GM11168 (cell line): Measurements from ENCODE around the gene ZNF32.

ENCODE experiments used
- in situ Hi-C: fragments of 300-500 bp; cut with MboI; formaldehyde crosslinking; loops from one replicate; pipeline ENCODE4 v1.12.0; 2022; ENCODE audit warnings: low sequenced_read_pairs; ENCODE audit not compliant: unreplicated experiment

The ZNF32 gene, protein sequence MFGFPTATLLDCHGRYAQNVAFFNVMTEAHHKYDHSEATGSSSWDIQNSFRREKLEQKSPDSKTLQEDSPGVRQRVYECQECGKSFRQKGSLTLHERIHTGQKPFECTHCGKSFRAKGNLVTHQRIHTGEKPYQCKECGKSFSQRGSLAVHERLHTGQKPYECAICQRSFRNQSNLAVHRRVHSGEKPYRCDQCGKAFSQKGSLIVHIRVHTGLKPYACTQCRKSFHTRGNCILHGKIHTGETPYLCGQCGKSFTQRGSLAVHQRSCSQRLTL

DNA sequence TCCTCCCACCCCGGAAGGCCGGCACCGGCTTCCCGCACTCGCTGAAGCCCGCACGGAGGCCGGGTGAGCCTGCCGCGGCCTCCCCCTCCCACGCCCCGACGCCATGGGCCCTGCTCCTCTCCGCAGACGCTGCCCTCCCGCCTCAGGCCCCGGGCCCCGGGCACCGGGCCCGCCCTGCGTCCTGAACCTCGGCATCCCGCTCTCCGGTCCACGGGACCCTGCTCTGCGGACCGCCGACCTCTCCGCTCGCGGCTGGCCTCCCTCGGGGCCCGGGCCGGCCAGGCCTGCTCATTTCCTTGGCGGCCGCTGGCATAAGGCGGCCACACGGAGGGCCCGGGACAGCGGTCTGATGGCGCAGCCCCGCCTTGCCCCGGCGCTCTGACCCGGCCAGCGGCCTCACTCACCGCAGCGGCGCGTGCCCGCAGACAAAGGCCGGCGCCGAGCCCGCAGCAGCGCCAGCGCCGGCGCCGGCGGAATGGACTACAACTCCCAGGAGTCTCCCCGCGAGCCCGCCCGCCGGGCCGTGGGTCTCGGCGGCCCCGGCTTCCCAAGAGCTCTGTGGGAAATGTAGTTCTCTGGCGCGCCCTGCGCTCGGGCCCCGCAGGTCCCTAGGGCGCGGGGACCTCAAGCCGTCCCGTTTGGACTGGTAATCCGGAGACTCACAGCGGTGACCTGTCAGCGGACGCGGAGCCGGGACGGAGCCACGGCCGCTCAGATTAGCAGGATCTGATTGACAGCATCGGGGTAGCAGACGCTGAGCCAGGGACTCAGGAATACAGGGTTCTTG lies at the start of gene ZNF32:
Gene ZNF32, minus strand, starts transcription at position 484 of the 787 bp plus-strand sequence. CDS start 2,748 bp downstream, outside the sequence.
- in situ Hi-C loops = no loop called here

DNA sequence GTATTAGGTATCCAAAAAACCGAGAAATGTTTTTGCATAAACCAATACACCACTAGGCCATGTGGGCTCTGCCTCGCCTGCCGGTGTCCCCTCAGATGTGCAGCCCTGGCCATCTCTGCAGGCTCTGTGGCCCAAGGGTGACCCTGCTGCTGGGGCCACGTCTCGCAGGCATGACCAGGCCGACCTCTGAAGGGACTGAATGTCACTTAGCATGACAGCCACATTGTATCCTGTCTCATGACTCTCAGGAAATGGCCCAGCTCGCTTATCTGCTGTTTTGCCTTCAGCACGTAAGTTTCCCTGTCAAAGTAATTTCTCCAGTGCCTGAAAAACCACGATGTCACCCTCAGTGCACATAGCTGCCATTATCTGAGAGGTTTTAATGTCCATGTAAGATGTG lies 49.5 kb upstream of the ZNF32 start:
- in situ Hi-C loops = loop anchor here (25.0 kb wide), 2 partner anchors 339 to 689 kb away; partner anchors contain the start of gene CXCL12

DNA sequence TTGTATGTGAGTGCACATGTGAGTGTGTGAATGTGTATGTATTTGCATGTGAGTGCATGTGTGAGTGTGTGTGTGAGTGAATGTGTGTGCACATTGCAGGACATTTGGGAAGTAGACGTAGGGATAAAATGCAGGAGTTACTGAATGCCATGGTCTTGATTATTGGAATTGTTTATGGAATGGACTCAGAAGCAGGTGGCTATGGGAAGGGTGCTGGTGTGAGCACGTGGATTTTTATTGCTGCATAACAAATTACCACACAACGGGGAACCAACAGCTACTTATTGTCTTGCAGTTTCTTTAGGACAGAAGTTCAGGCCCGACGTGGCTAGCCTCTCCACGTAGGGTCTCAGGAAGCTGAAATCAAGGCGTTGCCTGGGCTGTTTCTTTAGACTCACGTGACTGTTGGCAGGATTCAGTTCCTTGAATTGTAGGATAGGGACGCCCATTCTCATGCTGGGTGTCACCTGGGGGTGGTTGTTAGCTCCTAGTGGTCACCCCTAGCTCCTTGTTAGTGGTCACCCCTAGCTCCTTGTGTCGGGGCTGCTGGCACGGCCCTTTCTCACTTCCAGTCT lies 48.3 kb upstream of the ZNF32 start:
- in situ Hi-C loops = loop anchor here (25.0 kb wide), 2 partner anchors 340 to 690 kb away; partner anchors contain the start of gene CXCL12

DNA sequence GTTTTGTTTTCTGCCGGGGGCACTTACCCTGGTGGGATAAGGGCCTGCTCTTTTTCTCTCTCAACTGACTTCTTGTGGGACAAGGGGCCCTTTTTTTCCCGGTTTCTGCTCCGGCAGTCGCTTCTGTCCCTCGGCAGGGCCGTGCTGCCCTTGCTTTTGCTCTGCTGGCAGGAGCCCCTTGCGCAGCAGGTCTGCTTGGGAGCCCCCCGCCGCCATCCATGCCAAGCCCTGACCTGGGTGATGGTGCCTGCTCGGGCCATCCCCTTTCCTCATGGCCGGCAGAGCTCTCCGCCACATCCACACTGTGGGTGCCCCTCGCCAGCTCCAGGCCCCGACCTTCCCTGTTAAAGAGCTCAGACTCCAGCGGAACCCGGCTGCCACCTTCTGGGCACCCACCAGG lies 47.0 kb upstream of the ZNF32 start:
- in situ Hi-C loops = loop anchor here (25.0 kb wide), 2 partner anchors 342 to 692 kb away; partner anchors contain the start of gene CXCL12

DNA sequence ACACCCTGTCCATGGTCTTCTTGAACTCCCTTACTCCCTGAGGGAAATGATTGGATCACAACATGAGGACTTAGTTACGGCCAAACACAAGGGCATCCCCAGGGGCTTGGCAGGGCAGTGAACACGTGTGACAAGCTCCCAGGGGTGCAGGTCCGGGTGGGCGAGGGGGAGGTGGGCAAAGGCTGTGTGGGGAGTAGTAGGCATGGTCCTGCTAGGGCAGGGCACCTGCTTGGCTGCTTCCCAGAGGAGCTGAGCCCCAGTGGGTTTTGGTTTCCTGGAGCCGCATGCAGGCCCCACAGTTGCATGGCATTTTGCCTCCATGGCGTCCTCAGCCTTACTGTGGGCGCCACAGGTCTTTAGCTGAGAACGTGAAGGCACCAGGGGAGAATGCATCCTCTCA lies 46.6 kb upstream of the ZNF32 start:
- in situ Hi-C loops = loop anchor here (25.0 kb wide), 2 partner anchors 342 to 692 kb away; partner anchors contain the start of gene CXCL12

DNA sequence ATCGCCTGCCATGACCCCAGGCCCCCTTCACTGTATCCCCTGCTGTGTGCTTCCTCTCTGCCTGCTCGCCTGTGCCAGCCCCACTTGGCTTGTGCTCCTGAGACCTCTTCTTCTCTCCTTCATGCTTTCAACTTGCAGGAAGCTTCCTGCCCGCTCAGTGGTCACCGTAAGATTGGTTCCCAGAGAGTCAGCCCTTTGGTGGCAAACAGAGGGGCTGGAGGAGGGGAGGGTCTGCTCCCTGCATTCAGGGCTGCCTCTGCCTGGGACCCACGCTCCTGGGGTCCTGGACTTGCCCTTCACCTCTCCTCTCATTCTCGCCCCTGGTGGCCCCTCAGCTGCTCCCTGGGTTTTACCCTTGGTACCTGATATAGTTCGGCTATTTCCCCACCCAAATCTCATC lies 45.8 kb upstream of the ZNF32 start:
- in situ Hi-C loops = loop anchor here (25.0 kb wide), 2 partner anchors 343 to 693 kb away; partner anchors contain the start of gene CXCL12

DNA sequence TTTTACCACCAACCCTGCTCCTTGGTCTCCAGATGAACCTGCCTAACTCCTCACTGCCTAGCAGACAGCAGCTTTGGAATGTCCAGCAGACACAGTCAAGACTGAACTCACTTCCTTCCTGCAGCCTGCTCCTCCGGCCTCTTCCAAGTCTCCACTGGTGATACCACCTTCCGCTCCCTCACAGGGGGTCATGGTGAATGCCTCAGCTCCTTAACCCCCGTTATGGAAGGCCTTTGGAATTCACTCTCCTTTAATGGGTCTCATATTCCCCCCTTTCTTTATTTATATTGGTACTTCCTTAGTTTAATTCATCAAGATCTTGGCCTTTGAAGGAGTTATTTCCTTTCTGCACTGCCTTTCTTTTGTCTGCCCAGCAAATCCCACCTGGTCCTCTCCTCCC lies 44.9 kb upstream of the ZNF32 start:
- in situ Hi-C loops = loop anchor here (25.0 kb wide), 2 partner anchors 344 to 694 kb away; partner anchors contain the start of gene CXCL12

DNA sequence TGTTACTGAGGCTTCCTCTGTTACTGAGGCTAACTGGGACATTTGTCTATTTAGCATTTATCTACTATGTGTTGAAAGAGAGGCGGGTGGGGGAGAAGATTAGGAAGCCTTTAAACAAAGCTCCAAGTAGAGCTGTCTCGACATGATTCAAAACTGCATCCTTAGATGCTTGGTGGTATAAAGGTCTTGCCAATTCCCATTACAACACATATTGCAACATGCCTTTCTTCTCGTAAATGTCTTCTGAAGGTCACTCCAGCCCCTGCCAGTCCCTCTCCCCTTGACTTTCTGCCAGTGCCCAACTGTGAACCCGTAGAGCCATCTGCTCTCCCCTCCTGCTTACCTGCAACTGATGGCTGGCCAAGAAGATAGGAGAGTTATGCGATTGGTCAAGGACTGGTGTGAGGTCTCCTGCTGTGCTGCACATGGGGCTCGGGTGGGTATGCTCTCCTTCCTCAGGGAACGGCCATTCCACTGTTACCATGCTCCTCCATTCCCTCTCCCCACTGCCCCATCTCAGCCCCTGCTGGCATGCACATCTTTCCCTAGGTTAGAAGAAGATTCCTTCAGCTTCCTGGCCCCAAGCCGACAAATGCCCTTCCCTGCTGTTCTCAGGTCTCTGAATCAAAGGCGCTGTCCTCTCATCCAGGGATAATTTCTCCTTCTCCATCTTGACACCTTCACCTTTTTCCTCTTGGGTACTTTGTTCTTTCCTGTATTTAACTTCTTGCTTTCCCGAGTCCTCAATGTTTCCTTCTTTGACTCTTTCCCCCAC lies 43.6 kb upstream of the ZNF32 start:
- in situ Hi-C loops = loop anchor here (25.0 kb wide), 2 partner anchors 345 to 695 kb away; partner anchors contain the start of gene CXCL12

DNA sequence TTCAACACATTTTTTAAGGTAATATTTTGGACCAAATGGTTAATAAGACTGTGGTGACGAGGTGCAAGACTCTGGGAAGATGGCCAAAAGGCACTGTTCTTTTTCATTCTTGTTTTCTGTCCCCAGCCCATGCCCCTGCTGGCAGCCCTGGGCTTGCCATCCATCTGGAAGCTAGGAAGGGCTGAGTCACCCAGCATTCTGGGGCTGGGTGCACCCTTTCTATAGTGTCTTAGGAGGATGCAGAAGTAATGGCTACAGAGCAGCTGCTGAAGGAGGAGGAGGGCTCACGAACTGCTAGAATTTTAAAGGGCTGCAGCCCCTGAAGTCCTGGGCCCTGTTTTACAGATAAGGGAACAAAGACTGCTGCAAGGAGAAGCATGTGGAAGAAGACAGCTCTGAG lies 42.8 kb upstream of the ZNF32 start:
- in situ Hi-C loops = loop anchor here (25.0 kb wide), 2 partner anchors 346 to 696 kb away; partner anchors contain the start of gene CXCL12

DNA sequence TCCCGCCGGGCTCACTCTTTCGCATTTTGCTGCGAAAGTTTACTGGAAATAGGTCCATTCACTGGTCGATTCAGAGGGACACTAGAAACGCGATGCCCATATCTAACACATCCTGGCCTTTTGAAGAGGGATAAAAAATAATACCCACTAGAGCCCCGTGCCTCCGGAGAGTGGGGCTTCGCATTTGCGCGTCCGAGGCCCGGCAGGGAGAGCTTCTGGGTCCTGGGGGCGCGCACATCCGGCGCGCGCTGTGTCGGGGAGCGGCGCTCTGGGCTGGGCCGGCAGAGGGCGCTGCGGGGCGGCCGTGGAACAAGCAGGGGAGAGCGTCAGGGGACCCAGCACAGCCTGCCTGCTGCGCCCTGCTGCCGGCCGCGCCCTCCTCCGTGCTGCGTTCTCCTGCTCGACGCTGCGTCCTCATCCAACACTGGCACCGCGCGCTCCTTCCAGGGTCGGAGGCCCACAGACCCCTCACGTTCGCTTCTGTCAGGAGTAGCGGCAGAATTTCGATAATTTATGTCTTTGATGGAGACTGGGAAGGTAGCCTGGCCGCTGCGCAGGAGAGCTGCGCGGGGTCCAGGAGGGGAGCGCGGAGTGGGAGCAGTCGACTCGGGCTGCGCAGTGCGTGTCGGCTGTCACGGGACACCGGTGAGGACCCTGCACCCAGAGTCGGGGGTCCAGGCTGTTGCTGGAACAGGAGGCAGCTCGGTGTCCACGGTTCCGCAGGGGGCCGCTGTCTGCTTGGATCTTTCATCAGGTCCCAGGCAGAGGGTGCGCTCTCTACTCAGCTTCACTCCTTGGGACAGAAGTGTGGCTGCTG lies 41.5 kb upstream of the ZNF32 start:
- in situ Hi-C loops = loop anchor here (25.0 kb wide), 2 partner anchors 347 to 697 kb away; partner anchors contain the start of gene CXCL12

DNA sequence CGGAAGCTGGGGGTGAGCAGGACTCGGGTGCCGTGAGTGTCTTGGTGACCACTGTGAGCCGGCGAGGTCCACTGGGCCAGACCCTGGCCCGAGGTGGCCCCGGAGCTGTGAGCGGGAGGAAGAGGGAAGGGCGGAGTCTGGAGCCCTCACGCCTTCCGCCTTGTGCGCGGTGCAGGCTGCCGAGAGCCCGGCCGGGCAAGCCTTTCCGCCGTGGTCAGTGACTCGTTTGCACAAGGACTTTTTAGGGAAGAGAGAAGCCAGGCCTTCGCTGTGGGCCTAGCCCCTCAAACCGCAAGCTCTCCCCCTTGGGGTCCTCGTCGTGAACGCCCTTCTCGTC lies 40.9 kb upstream of the ZNF32 start:
- in situ Hi-C loops = loop anchor here (25.0 kb wide), 2 partner anchors 348 to 698 kb away; partner anchors contain the start of gene CXCL12

DNA sequence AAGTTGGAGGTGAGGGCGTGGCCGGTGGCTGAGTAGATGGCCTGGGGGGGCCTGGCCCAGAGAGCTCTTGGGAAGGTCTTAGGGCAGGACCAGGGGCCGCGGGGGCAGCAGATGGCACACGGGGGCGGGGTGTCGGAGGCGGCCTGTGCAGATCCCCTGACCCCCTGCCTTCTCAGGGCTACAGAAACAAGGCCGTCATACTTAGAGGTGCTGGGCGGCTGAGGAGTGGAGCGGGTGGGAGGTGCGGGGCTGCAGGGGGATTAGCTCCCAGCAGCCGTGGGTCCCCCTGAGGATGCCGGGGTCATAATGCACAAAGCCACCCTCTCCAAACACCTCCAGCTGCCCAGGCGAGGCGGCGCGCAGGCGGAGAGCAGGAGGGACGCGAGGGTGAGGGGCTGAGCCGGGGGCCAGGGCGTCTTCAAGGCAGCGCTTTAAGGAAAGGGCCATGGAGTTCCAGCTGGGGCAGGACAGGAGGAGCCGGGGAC lies 40.4 kb upstream of the ZNF32 start:
- in situ Hi-C loops = loop anchor here (25.0 kb wide), 2 partner anchors 348 to 698 kb away; partner anchors contain the start of gene CXCL12

DNA sequence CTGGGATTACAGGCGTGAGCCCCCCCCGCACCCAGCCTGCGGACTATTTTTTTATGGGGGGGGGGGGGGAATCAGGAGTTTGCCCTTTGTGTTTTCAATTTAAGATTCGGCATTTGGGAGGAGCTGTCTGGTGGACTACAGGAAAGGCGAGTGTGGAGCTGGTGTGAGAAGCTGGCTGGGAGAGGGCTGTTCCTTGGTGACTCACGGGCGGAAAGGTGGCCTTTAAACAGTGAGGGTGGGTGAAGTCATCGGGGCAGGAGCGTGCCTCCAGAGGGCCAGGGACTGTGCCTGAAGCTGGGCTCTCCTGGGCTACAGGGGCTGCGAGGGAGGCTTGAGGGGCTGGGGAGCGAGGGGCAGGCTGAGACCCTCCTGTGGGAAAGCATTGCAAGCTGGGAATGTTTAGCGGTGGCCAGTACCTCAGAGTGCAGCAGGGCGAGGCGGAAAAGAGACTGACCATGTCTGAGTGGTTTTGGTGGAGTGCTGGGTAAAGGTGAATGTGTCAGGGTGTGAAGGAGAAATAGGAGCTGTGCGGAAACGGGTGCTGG lies 39.7 kb upstream of the ZNF32 start:
- in situ Hi-C loops = loop anchor here (25.0 kb wide), 2 partner anchors 349 to 699 kb away; partner anchors contain the start of gene CXCL12

DNA sequence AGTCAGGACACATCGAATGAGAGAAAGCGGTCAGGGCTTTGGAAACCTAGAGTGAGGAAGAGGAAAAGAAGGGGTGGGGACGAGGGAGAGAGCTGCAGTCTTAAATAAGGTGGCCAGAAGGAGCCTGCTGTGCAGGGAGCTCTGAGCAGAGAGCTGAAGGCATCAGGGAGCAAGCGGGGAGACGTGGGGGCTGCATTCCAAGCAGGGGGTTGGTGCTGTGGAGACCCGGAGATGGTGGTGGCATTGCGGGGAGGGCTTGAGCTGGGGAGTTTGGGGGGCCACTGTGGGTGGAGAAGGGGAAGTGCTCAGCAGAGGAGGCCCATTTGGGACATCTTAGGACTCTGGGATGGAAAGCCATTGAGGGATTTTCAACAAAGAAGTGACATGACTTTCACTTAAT lies 38.7 kb upstream of the ZNF32 start:
- in situ Hi-C loops = loop anchor here (25.0 kb wide), 2 partner anchors 350 to 700 kb away; partner anchors contain the start of gene CXCL12

DNA sequence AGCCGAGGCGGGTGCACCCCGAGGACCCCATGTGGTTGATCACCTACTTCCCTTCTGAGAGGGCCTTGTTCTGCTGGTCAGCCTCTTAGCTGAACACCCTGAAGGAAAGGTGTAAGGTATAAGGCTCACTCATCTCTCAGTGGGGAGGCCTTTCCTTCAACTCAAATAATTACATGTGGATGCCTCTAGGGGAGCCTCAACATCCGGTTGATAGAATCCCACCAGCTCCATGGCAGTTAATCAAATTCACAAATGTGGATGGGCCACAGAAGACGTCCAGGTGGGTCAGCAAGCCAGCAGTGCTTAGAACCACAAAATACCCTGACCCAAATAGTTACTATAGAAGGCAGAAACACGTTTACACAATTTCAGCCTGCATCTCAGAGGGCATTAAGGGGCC lies 37.7 kb upstream of the ZNF32 start:
- in situ Hi-C loops = loop anchor here (25.0 kb wide), 2 partner anchors 351 to 701 kb away; partner anchors contain the start of gene CXCL12

DNA sequence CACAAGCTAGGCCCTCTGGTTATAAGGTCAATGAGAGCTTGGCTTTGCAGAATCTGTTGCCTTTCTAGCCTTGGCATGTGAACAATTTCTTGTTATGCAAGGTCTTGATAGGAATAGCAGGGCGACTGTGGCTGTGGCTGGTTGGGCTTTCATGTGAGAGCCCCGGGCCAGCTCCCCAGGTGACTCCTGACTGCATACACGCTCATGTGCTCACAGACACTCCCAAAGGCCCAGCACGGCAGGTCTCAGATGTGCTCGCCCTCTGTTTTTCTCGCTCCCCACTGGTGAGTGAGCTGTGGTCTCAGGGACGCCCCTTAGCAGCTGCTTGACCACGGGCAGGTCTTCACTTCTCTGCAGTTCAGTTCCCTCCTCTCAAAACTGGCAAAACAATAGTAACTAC lies 37.1 kb upstream of the ZNF32 start:
- in situ Hi-C loops = loop anchor here (25.0 kb wide), 2 partner anchors 352 to 702 kb away; partner anchors contain the start of gene CXCL12

DNA sequence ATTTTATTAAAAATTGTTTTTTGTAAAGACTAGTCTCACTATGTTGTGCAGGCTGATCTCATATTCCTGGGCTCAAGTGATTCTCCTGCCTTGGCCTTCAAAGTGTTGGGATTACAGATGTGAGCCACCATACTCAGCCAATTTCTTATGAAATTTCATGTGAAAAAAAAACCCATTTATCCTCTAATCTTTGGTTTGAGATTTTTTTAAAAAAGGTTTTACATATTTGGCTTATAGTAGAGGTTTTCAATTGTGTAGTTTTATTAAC lies 35.5 kb upstream of the ZNF32 start:
- in situ Hi-C loops = loop anchor here (25.0 kb wide), 2 partner anchors 353 to 703 kb away; partner anchors contain the start of gene CXCL12
